SK-N-SH treated with all-trans-retinoic acid at 6 μM for 48 hours (cell line): ENCODE data around the gene SECISBP2.

Experiments
- BACH2 ChIP-seq: fragments of 250-450 bp; sonication (Bioruptor Pico); IDR thresholded peaks from 2 replicates; pipeline ENCODE4 v1.9.0; 2021; ENCODE audit warnings: mild to moderate bottlenecking, borderline replicate concordance
- ESRRG ChIP-seq: fragments of 250-450 bp; sonication (Bioruptor Pico); IDR thresholded peaks from 2 replicates; pipeline ENCODE4 v1.6.1; 2021; ENCODE audit warnings: mild to moderate bottlenecking
- RARB ChIP-seq: fragments of 250-450 bp; sonication (Bioruptor Pico); IDR thresholded peaks from 2 replicates; pipeline ENCODE4 v1.8.0; 2021; ENCODE audit warnings: mild to moderate bottlenecking, moderate library complexity
- TCF4 ChIP-seq: fragments of 250-450 bp; sonication (Bioruptor Pico); IDR thresholded peaks from 2 replicates; pipeline ENCODE4 v1.8.0; 2021; ENCODE audit warnings: mild to moderate bottlenecking, moderate library complexity, borderline replicate concordance
- ZFP30 ChIP-seq: fragments of 450-650 bp; formaldehyde crosslinking; IDR thresholded peaks from 2 replicates; pipeline ENCODE4 v1.5.0; 2022; ENCODE audit warnings: mild to moderate bottlenecking, moderate library complexity
- TF ChIP-seq, protein P1 (sequence below): fragments of 250-450 bp; sonication (Bioruptor Pico); IDR thresholded peaks from 2 replicates; pipeline ENCODE4 v1.8.0; 2020; ENCODE audit warnings: mild to moderate bottlenecking, moderate library complexity, borderline replicate concordance

- TF ChIP-seq RARB (no peak), ZFP30 (CRISPR knock-in tag) (no peak), TCF4 (CRISPR knock-in tag) (no peak), ESRRG (CRISPR knock-in tag) (no peak), BACH2 (CRISPR knock-in tag) (no peak)
- TF ChIP-seq, protein P1, sequence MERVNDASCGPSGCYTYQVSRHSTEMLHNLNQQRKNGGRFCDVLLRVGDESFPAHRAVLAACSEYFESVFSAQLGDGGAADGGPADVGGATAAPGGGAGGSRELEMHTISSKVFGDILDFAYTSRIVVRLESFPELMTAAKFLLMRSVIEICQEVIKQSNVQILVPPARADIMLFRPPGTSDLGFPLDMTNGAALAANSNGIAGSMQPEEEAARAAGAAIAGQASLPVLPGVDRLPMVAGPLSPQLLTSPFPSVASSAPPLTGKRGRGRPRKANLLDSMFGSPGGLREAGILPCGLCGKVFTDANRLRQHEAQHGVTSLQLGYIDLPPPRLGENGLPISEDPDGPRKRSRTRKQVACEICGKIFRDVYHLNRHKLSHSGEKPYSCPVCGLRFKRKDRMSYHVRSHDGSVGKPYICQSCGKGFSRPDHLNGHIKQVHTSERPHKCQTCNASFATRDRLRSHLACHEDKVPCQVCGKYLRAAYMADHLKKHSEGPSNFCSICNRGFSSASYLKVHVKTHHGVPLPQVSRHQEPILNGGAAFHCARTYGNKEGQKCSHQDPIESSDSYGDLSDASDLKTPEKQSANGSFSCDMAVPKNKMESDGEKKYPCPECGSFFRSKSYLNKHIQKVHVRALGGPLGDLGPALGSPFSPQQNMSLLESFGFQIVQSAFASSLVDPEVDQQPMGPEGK (CRISPR knock-in tag), result no peak
Observed at GRCh38 chr9:89304834-89305188, 13.5 kb upstream of the SECISBP2 start.
